KMS-11 (cell line): ENCODE measurements around the gene CNGB1.

Experiments
- H2AFZ ChIP-seq: fragments of 200-600 bp; sonication (generic); 2 replicates; pipeline ENCODE4 v1.6.1; 2016; ENCODE audit warnings: antibody characterized with exemption, mixed run types, low read depth
- H3K27ac ChIP-seq: fragments of 200-600 bp; sonication (generic); 2 replicates; pipeline ENCODE4 v1.6.1; 2016; ENCODE audit warnings: mild to moderate bottlenecking, mixed run types
- H3K27me3 ChIP-seq: fragments of 200-600 bp; sonication (generic); 2 replicates; pipeline ENCODE4 v1.6.1; 2017; ENCODE audit warnings: mild to moderate bottlenecking, low read depth, mixed run types, moderate library complexity; ENCODE audit not compliant: insufficient read depth
- H3K36me3 ChIP-seq: fragments of 200-600 bp; sonication (generic); 2 replicates; pipeline ENCODE4 v1.6.1; 2017; ENCODE audit warnings: mild to moderate bottlenecking, mixed run types; ENCODE audit not compliant: insufficient read depth
- H3K4me1 ChIP-seq: fragments of 200-600 bp; sonication (generic); 2 replicates; pipeline ENCODE4 v1.6.1; 2016; ENCODE audit warnings: mild to moderate bottlenecking, low read depth, mixed run types; ENCODE audit not compliant: poor library complexity, severe bottlenecking
- H3K4me2 ChIP-seq: fragments of 200-600 bp; sonication (generic); 2 replicates; pipeline ENCODE4 v1.7.0; 2016; ENCODE audit warnings: mild to moderate bottlenecking, mixed run types
- H3K4me3 ChIP-seq: fragments of 200-600 bp; sonication (generic); IDR thresholded peaks from 2 replicates; pipeline ENCODE4 v1.6.1; 2017; ENCODE audit warnings: low read depth, low read length, mixed read lengths; ENCODE audit not compliant: insufficient read depth
- H3K79me2 ChIP-seq: fragments of 200-600 bp; sonication (generic); 2 replicates; pipeline ENCODE4 v1.6.1; 2016; ENCODE audit warnings: low read depth, mixed run types; ENCODE audit not compliant: insufficient read depth
- H3K9ac ChIP-seq: fragments of 200-600 bp; sonication (generic); 2 replicates; pipeline ENCODE4 v1.6.1; 2016; ENCODE audit warnings: mild to moderate bottlenecking, mixed run types
- H4K20me1 ChIP-seq: fragments of 200-600 bp; sonication (generic); 2 replicates; pipeline ENCODE4 v1.6.1; 2016; ENCODE audit warnings: mild to moderate bottlenecking, mixed run types; ENCODE audit not compliant: insufficient read depth
- TF ChIP-seq, protein P1 (sequence below): fragments of 200-600 bp; sonication (generic); conservative IDR thresholded peaks from 2 replicates; pipeline ENCODE4 v1.6.1; 2017; ENCODE audit warnings: low read depth, mild to moderate bottlenecking, antibody characterized with exemption, low read length, moderate library complexity, mixed read lengths

The CNGB1 gene

DNA sequence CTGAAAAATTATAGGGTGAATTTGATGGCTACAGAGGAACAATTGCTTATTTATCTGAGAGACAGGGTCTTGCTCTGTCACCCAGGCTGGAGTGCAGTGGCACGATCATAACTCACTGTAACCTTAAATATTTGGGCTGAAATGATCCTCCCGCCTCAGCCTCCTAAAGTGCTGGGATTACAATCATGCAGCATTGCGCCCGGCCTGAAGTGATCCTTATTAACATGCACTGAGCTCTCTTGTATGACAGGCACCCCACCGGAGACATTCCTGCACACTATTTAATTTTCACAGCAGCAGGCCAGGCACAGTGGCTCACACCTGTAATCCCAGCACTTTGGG, 77.7 kb downstream of the CNGB1 start:
- Histone ChIP-seq H4K20me1 (no peaks in the 10 kb centered on the region), H3K4me1 (no peaks in the 10 kb centered on the region), H3K79me2 (no peaks in the 10 kb centered on the region), H2AFZ (no peak overlapping the region), H3K36me3 (no peaks in the 10 kb centered on the region), H3K4me2 (no peak overlapping the region), H3K27ac (no peak overlapping the region), H3K4me3 (no peak overlapping the region), H3K27me3 (no peaks in the 10 kb centered on the region), H3K9ac (no peak overlapping the region)
- TF ChIP-seq, protein P1, sequence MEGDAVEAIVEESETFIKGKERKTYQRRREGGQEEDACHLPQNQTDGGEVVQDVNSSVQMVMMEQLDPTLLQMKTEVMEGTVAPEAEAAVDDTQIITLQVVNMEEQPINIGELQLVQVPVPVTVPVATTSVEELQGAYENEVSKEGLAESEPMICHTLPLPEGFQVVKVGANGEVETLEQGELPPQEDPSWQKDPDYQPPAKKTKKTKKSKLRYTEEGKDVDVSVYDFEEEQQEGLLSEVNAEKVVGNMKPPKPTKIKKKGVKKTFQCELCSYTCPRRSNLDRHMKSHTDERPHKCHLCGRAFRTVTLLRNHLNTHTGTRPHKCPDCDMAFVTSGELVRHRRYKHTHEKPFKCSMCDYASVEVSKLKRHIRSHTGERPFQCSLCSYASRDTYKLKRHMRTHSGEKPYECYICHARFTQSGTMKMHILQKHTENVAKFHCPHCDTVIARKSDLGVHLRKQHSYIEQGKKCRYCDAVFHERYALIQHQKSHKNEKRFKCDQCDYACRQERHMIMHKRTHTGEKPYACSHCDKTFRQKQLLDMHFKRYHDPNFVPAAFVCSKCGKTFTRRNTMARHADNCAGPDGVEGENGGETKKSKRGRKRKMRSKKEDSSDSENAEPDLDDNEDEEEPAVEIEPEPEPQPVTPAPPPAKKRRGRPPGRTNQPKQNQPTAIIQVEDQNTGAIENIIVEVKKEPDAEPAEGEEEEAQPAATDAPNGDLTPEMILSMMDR: no peak

DNA sequence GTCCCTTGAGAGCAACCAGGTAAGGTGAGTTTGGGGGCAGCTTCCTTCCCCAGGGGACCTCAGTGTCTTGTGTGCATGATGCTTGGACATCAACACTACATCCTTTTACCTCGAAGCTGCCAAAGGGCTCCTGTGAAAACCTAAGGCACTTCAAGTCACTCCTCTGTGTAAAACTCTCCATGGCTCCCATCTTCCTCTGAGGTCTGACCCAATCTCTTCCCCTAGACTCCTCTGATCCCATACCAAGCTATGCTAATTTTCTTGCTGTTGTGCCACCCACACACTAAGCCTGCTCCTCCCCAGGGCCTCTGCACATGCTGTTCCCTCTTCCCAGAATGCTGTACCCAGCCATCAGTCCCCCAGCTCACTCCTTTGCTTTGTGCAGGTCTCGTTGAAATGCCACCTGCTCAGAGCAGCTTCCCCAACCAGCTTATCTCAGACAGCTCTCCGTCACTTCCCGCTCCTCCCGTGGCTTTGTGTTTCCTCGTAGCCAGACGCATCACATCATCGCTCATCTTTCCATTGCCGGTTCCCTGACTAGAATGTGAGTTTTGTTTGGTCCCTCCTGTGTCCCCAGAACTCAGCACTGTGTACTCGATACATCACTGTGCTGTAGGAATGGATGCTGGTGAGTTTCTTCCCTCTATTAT, 78.4 kb downstream of the CNGB1 start:
- no peak overlapping the region for H2AFZ ChIP-seq

DNA sequence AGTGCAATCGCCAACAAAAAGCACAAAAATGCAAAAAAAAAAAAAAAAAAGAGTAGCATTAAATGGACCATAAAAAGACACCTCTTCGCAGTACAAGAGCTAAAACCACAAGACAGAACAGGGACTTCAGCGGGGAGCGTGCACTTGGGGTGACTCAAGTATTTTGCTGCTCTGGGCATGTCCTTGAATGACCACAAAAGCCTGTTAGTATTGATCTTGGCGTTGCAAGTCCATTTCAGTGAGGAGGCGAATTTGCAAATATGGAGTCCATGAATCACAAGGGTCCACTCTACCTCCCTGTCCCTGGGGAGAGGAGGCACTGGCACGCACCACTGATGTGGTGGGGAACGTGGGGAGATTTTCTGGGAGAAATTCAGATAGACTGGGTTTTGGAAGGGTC, 78.9 kb downstream of the CNGB1 start:
- Histone ChIP-seq H2AFZ (no peak overlapping the region), H3K36me3 (no peaks in the 10 kb centered on the region), H3K27me3 (no peaks in the 10 kb centered on the region), H3K27ac (no peak overlapping the region), H4K20me1 (no peaks in the 10 kb centered on the region), H3K79me2 (no peaks in the 10 kb centered on the region), H3K4me1 (no peaks in the 10 kb centered on the region), H3K4me2 (no peak overlapping the region), H3K9ac (no peak overlapping the region), H3K4me3 (no peak overlapping the region)
- TF ChIP-seq, protein P1: no peak

More for the DNA sequence above, 78.4 kb downstream of the CNGB1 start:
- H3K4me2 ChIP-seq: no peak overlapping the region
- H3K27ac ChIP-seq: no peak overlapping the region
- TF ChIP-seq, protein P1: no peak
- no peaks in the 10 kb centered on the region for H4K20me1 ChIP-seq
- no peak overlapping the region for H3K4me3 ChIP-seq
- H3K9ac ChIP-seq: no peak overlapping the region
- H3K36me3 ChIP-seq: no peaks in the 10 kb centered on the region
- no peaks in the 10 kb centered on the region for H3K27me3 ChIP-seq
- no peaks in the 10 kb centered on the region for H3K79me2 ChIP-seq
- H3K4me1 ChIP-seq: no peaks in the 10 kb centered on the region

DNA sequence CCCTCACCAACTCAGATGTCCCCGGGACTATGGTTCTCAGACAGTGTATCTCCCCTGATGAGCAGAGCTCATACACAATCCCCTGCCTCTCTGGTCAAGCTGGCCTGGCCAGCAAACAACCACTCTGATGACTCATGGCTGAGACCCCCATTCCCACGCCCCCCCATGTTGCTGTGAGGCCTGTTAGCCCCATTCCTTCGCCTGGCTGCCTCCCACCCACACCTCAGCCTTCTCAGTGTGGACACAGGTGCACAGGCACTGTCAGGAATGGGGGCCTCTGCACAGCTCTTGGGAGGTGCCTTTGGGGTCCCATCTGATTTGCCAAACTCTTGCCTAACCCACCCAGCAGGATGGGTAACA, 80.2 kb downstream of the CNGB1 start:
- TF ChIP-seq, protein P1: no peak
- Histone ChIP-seq H3K4me1 (no peaks in the 10 kb centered on the region), H3K27ac (no peak overlapping the region)

More for the DNA sequence above, 80.2 kb downstream of the CNGB1 start:
- no peaks in the 10 kb centered on the region for H4K20me1 ChIP-seq
- H3K4me2 ChIP-seq: no peak overlapping the region
- no peaks in the 10 kb centered on the region for H3K79me2 ChIP-seq
- H3K36me3 ChIP-seq: no peaks in the 10 kb centered on the region
- no peak overlapping the region for H2AFZ ChIP-seq
- no peak overlapping the region for H3K9ac ChIP-seq
- no peak overlapping the region for H3K4me3 ChIP-seq
- H3K27me3 ChIP-seq: no peaks in the 10 kb centered on the region
